NCI-H2196 treated with DMSO at 0.1 percent for 48 hours (cell line): Measurements from ENCODE around the gene ARCN1.

Experiments used
- DNase-seq: peaks from one replicate; lab custom pipeline; 2025; ENCODE audit not compliant: unreplicated experiment; lab: John Stamatoyannopoulos, UW

The ARCN1 gene

DNA sequence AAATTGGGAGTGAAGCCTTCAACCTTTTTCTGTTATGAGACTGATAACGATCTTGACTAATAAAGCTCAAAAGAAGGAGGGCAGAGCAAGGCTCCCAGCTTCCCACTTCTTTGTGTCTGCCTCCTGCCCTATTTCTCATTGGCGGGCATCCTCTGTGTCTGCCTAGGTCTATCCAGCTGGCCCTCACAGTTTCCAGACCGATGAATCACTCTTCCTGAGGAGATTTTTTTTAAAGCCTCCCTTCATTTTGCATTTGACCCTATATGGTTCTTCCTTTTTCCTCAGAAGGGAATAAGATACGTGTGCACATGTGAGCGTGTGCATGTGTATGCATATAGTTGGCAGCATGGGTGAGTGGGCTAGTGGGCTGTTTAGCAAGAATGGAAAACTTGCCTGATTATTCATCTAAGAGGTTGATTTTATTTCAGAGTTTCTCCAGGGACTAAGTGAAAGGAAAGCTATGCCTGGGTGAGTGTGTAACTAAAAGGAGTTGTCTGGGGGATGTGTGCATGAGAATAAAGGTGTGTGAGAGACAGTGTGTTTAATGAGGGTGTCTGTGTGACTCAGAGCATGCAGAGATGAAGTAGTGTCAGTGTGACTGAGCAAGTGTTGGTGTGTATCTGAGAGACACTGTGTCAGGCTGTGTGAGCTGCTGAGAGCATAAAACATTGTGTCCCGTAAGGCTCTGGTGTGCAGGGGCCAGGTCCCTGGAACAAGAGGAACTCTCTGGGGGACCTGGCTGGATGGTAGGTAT, 47.4 kb downstream of the ARCN1 start:
- no peak for DNase-seq

DNA sequence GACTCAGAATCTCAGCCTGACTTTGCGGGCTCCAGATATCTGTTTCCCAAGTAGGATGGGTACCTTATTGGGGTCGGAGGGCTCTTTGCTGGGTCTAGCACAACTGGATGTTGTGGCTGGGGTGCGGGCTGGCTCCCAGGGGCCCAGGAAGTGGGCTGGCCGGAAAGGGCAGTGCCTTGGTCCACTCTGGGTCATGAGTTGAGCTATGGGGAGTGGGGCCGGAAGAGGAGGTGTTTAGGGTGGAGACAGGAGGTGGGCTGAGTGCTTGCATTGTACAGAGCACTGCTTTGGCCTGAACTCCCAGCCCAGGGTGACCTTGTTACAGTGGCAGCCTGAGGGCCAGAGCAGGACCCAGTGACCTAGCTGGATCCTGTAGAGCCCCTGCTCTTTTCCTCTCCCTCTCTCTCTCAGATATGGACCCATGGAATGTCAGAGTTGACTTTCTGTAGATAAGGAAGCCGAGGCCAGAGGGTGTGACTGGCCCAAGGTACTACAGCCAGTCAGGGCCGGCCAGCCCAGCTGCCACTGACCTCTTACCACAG, 48.4 kb downstream of the ARCN1 start:
- no peak for DNase-seq

DNA sequence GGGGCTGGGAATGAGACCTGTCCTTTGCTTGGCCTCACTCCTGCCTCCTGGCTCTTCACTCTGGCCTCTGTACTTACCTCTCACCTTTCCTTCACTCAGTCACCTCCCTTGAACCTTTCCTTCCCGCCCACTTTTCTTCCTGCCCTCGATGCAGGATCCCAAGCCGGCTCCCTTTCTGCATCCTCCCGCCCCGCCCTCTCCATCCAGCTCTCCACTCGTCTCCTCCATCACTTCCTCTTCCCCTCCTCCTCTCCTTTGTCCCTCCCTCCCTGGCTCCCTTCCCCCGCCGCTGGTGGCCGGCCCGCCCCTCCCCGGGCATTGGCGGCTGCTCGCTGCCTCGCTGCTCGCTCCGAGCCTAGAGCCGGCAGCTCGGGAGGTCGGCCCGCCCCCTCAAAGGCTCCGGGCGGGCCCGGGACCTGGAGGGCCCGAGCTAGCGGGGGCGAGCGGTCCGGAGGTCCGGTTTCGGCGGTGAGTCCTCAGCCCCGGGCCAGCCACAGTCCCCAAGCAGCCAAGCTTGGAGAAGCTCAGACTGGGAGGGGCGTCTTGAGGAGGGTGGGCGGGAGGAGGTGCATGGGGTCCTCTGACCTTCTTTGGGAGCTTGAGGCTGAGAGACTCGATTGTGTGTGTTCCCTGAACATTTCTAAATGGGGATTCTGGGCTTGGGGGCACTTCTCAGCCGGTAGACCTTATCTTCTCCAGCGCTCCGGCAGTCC, 49.0 kb downstream of the ARCN1 start:
- peak; percentile 91 for DNase-seq

DNA sequence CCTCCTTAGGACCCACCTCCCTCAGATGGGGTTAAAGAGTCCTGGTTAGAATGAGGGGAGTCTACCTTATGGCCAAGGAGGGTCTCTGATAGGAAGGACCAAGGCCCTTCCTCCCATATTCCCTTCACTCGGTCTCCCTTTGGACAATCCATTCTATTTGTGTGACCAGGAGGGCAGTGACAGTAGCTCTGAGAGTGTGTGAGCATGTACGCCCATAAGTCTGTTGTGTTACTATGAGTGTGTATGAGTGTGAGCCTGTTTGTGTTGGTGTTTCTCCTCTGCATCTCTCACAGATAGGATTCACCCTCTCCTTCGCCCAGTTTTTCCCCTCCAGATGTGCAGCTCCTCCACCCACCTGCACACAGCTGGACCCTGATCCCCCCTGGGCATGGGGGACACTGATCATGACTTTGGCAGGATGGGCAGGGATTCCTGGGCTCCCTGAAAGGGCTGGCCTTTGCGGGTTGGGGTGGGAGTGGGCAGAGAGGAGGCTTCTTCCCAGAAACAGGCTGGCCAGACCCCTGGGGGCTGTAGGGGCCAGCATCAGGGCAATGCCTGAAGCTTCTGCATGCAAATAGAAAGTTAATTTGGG, 49.7 kb downstream of the ARCN1 start:
- no peak for DNase-seq

DNA sequence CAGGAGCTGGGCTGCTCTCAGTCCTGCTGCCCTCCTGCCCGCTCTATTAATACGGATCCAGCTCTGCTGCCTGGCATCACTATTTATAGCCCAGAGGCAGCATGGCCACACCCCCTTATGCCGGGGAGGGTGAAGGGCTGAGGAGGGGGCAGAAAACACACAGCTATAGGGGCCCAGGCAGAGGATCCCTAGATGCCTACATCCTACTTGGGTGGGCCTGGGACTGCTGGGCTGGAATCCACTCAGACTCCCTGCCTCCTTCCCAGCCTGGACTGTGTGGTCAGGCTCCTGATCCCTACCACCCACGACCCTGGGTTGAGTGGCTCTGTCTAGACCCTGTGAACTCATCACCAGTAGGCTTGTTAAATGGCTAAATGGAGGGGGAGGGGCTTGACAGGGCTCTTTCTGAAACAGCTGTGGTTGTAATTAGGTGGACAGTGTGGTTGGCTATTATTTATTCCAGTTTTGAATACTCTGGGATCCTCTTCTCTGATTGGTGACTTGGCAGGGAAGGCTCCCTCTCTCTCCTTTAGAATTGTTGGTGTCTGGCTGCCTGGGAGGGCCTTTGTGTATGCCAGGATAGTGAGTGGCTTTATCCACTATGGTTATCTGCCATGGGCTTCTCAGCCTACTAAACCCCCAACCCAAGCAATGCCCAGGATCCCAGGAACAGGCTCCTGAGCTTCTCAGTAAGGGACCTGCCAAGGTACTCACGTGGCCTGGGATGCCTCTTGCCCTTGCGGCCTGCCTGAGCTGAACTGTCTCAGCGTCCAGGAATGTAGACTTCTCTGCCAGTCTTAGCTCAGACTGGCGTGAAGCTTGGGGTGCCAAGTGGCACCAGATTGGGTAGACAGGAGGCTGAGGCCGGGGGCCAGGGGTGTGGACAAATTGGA, 50.4 kb downstream of the ARCN1 start:
- peak; percentile 83 for DNase-seq

DNA sequence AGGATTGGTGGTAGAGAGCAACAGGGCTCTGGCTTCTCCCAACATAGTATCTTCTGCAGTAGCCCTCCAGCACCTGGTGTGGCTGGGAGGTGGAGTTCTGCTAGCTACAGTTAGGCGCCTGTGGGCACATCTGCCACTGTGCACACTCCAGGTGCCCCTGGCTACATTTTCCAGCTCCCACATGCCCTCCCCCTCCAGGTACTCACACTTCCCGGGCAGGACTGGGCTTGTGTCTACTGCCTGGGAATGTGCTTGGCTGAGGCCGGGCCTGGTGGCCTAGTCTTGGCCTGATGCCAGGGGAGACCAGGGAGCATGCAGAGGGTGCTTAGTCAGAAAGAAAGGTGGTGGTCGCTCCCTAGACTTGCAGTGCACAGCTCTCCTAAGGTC, 51.1 kb downstream of the ARCN1 start:
- DNase-seq: peak; percentile 86

DNA sequence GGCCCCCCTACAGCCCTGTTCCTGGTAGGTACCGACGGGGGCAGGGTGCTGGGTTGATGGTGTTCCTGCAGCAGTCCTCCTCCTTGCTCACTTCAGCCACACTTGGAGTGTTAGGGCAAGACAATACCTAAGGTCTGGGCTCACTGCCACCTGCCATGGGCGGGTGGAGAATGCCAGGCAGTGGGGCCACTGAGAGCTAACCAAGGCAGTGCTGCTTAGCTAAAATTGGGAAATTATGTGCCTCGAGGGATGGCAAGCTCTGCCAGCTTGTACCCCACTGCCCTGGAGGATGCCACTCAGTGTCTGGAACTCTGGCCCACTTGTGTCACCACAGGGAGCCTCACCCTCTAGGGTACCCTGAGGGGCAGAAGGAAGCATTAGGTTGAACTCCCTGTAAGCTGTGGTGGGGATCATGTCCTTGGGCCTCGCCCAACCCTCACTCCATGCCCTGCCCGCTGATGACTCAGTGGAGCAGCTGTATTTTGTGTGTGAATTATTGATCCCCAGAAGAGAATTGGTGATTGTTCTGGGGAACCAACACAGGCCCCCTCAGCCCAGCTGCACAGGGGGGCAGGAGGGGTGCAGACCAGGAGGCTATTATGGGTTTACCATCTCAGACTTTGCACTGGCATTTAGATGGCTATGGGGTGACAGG, 53.0 kb downstream of the ARCN1 start:
- DNase-seq: peak; percentile 52

DNA sequence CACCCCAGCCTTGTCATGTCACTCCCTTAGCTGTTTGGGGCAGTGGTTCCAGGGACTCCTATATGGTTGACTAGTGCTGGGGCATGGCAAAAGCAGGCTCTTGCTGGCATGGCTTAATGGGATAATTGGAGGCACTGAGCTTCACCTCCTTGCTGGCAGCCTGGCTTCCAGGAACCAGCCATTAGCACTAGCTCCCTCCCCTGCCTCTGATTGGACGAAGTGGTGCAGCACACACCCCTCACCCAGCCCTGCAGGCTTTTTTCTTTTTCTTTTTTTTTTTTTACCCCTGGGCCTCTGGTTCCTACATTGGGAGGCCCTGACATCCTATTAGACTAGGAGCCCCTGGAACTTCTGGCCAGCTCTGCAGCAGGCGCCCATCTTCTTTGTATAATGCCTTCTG, 53.8 kb downstream of the ARCN1 start:
- DNase-seq: peak; percentile 17

DNA sequence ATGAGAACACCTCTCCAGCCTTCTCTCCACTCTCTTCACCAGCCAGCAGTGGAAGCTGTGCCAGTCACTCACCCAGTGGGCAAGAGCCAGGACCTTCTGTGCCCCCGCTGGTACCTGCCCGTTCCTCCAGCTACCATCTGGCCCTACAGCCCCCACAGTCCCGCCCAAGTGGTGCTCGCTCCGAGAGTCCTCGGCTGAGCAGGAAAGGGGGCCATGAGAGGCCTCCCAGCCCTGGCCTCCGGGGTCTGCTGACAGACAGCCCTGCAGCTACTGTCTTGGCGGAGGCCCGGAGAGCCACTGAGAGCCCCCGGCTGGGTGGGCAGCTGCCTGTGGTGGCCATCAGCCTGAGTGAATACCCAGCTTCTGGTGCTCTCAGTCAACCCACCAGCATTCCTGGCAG, 55.4 kb downstream of the ARCN1 start:
- no peak for DNase-seq

DNA sequence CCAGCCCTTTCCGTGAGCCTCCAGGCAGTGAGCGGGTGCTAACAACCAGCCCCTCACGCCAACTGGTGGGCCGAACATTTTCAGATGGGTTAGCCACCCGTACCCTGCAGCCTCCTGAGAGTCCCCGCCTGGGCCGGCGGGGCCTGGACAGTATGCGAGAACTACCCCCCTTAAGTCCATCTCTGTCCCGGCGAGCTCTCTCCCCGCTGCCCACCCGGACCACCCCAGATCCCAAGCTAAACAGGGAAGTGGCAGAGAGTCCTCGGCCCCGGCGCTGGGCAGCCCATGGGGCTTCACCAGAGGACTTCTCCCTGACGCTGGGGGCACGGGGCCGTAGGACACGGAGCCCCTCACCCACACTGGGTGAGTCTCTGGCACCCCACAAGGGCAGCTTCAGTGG, 55.8 kb downstream of the ARCN1 start:
- DNase-seq: no peak

DNA sequence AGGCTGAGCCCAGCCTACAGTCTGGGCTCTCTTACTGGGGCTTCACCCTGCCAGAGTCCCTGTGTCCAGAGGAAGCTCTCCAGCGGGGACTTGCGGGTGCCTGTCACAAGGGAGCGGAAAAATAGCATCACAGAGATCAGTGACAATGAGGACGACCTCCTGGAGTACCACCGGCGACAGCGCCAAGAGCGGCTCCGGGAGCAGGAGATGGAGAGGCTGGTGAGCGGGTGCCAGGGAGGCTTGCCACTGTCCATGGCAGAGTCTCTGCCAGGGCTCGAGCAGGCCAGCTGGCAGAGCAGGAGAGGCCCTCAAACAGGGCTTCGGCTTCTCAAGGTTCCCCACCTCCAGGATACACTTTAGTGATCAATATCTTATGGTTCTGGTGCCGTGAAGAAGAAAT, 56.2 kb downstream of the ARCN1 start:
- no peak for DNase-seq

DNA sequence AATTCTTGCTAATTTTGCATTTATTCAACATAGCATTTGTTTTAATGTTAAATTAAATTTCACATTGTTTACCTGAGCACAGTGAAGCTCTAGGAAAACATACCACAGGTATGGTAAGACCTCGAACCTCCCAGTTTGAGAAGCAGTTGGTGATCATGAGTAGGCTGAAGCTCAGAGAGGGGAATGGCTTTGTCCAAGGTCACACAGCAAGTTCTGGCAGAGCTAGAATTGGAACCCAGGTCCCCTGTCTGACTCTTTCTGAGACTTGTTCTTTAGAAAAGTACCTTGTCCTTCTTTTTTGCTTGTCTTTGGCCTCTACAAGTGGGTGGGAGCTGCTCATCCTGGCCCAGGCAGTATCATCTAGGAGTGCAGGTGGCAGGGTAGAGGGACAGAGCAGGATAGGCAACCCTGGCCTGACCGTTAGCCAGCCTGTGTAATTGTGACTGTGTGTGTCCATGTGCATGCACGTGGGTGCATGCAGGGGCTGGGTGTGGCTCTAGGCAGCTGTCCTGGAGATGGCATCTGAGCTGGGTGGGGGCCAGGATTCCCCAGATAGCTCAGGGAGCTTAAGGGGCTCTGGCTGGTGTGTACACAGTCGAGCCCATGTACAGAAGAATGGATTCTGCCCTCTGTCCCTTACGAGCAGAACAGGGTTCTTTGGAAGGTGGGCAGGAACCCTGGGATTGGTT, 56.8 kb downstream of the ARCN1 start:
- DNase-seq: no peak

DNA sequence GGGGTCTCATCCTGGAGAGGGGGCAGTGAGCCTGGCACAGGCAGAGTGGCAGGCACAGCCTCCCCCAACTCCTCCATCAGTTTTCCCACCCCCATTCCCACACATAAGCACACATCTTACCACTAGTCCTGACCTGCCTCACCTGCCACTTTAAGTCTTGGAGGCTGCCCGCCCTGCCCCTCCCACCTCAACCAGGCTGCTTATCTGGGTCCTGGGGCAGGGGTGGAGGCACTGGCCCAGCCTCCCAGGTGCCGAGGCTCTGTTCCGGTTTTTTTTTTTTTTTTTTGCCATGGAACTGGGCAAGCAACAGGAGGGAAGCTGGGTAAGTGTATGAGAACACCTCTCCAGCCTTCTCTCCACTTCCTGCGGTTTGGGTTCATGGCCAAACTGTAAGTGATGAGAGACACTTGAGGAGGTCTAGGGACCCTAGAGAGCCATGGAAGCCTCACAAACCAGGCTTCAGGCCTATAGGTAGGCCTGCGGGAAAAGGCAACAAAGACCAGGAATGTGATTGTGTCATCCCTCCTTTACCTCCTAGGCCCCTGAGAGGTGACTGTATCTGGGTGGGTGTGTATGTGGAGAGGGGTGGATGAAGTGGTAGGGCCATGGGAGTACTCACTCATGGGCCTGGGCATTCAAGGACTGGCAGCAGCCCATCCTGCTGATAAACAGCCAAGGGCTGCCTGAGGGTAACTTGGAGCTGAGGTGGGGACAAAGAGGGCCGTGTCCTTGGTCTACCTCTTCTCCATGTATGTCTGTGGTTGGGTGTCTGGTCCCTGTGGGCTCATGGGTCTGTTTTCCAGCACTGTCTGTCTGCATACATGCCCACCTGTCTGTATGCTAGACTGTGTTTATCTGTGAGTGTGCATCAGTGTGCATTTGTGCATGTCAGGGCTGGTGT, 57.8 kb downstream of the ARCN1 start:
- no peak for DNase-seq

DNA sequence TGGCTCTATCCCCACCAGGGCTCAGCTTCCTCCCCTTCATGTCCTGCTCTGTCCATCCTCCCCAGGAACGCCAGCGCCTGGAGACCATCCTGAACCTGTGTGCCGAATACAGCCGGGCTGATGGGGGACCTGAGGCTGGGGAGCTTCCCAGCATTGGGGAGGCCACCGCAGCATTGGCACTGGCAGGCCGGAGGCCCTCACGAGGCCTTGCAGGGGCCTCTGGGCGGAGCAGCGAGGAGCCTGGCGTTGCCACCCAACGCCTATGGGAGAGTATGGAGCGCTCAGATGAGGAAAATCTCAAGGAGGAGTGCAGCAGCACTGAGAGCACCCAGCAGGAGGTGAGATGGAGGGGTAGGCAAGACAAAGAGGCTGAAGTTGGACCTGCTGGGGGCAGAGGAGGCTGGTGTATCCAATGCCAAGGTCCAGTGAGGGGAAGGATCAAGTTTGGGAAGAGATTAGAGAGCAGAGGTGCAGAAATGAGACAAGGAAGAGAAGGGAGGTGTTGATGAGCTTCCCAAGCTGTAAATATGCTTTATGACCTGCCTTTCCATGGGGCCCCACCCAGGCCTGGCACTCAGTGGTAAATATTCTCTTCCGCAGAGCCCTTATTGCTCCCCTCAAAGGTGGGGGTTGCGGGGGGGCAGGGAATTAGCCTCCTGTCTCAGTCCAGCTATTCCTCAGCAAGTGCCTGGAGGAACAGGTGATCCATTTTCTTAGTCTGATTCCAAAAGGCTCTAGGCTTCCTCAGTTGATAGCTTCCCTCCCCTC, 59.1 kb downstream of the ARCN1 start:
- DNase-seq: no peak

DNA sequence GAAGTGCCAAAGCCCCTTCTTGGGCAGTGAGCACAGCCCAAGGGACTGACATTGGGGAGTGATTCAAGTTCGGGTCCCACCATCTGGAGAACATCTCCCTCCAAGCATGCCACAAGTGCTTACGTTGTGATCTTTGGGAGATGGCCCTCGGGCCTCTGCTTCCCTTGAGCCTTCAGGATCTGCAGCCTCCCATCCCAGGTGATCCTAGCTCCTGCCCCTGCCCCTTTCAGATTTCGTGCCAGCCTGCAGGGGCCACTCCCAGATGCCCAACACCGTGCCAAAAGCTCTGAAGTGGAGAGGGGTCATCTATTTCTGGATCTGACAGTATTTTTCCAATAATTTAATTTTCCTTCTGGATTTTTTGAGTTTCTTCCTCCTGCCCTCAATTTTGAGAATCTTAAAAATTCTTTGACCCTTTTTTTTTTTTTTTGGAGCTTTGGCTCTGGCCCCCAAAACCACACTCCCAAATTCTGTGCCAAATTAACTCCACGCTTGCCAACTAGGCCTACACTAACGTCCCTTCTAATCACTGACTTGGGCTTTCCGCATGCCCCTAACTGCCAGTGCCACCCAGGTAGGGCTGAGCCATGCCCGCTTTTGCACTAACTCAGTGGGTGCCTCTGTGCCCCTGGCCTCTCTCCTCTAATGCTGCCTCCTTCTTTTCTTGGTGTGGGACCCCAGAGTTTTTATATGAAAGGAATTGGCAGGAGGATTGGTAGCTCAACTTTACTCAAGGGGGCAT, 60.5 kb downstream of the ARCN1 start:
- no peak for DNase-seq

DNA sequence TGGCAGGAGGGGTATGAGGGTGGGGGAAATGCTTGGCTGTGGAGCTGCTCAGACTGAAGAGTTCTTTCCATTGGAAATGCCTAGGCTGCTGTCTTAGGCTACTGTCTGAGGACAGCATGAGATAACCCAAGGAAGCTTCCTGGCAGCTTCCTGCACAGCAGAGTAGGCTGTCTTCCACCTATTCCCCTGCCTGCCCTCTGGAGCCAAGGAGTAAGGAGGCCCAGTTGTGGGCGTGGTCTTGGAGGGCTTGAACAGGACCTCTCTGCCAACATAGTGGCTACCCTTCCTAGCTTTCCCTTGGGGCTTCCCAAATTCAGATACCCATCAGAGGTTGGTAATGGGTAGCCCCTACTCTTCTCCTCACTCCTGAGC, 61.1 kb downstream of the ARCN1 start:
- DNase-seq: no peak

DNA sequence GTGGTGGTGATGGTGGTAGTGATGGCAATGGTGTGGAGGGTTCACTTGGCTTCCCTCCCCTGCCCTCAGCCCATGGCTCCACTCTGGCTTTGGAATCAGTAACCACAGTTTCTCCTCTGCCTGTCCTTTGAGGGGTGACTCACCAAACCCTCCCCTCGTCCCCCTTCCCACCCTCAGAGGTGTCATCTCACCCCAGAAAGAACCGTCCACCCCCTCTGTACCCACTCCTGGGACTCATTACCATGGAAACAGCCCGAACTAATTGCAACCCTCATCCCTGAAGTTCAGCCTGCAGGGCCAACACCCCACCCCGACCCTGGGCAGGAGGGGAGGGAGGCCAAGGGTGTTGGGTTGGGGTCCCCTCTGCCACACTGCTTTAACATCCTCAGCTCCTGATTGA, 61.8 kb downstream of the ARCN1 start:
- DNase-seq: no peak
